Fibroblast of pulmonary artery (primary cell): ENCODE data around the gene LPP.

Experiments
- DNase-seq: peaks from one replicate; pipeline ENCODE4 v3.0.0-alpha.2; 2010; ENCODE audit warnings: low read depth
- H3K4me3 ChIP-seq: replicated peaks from 2 replicates; pipeline ENCODE4 v1.5.1; 2011; ENCODE audit warnings: low read depth, mild to moderate bottlenecking, control low read depth, low read length, moderate library complexity
- CTCF ChIP-seq: IDR thresholded peaks from 2 replicates; pipeline ENCODE4 v1.5.1; 2011; ENCODE audit warnings: mild to moderate bottlenecking, control low read depth, low read length, inconsistent platforms; ENCODE audit errors: missing control alignments

Gene LPP

GRCh38 chr3:188798556-188799145, 644.7 kb downstream of the LPP start:
- no peak overlapping the region for H3K4me3 ChIP-seq
- DNase-seq = no peak
- no peak for TF ChIP-seq CTCF

- TF ChIP-seq CTCF = no peak
- H3K4me3 ChIP-seq = no peak overlapping the region
- DNase-seq = no peak
Observed at GRCh38 chr3:188801393-188801792, 647.4 kb downstream of the LPP start.

- H3K4me3 ChIP-seq = no peak overlapping the region
- TF ChIP-seq CTCF = no peak
- no peak for DNase-seq
Observed at GRCh38 chr3:188802645-188803044, 648.7 kb downstream of the LPP start.

GRCh38 chr3:188807006-188807405, 653.0 kb downstream of the LPP start:
- H3K4me3 ChIP-seq = no peak overlapping the region
- no peak for TF ChIP-seq CTCF
- DNase-seq = peak; percentile 41

- no peak overlapping the region for H3K4me3 ChIP-seq
- no peak for TF ChIP-seq CTCF
- no peak for DNase-seq
Observed at GRCh38 chr3:188812198-188812597, 658.2 kb downstream of the LPP start.

GRCh38 chr3:188814581-188814980, 660.6 kb downstream of the LPP start:
- TF ChIP-seq CTCF = no peak
- H3K4me3 ChIP-seq = no peak overlapping the region
- DNase-seq = no peak
